Stimulated activated CD8-positive, alpha-beta memory T cell treated with anti-CD3 and anti-CD28 coated beads, Interleukin-12 subunit alpha, Interleukin-12 subunit beta, amount 100 ng/mL, for 1 hour (primary cell): Measurements from ENCODE around the gene PRSS3.
"Not testable (repeated sequence)": the region's sequence is repeated elsewhere in the genome, so short reads cannot be mapped to it uniquely, and the experiment has no call there.

ENCODE experiments used
- DNase-seq: peaks from one replicate; pipeline ENCODE4 v3.0.0-alpha.2; 2020; ENCODE audit warnings: low read depth

PRSS3 gene

DNA sequence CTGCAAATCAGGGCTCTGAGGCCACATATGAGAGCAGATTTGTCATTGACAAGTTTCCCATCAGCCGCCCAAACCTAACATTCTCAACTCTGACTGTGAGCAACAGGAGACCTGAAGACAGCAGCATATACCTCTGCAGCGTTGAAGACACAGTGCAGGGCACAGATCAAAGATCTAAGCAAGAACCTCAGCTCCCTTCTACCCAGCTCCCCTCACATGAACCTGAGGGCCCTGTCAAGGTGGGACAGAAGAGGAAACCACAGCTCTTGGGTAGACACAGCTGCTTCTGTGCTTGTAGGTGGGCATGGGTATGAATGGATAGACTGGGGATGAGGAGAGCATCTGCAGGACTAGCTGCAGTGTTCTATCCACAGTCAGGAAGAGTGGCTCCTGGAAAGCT lies 8.7 kb upstream of the PRSS3 start:
- no peak for DNase-seq

DNA sequence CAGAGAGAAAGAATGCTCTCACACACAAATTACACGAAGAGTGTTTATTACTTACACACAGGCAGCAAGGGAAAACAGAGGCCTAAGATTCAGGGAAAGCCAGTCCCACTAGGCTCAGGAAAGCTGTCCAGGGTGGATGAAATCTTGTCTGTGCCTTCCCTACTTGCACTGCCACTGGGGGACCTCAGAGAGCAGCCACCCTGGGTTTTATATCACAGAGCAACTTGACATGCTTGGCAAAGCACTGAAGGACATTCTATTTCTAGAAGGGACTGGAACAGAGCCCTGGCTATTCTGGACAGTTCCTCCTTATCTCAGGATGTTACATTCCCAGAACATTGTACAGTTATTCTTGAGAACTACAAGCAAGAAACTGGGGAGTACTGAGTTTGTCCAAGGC lies 7.5 kb upstream of the PRSS3 start:
- DNase-seq, result no peak

DNA sequence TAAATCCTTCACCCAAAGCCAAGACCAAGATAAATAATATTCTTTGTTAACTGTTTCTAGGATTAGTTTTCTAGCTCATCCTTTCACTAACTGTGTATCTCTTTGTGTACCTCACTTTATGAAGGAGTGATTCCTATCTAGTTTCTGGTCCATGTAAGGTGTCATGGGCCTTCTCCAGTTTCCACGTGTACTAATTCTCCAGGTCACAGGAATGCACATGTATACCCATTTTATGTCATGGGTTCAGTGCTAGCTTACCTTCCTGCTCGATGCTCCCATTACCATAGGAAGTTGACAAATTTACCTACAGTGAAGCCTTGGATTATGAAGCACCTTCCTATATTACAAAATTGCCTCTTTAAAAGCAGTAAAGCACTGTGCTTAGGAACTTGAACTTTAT lies 5.9 kb upstream of the PRSS3 start:
- not testable (repeated sequence) for DNase-seq

DNA sequence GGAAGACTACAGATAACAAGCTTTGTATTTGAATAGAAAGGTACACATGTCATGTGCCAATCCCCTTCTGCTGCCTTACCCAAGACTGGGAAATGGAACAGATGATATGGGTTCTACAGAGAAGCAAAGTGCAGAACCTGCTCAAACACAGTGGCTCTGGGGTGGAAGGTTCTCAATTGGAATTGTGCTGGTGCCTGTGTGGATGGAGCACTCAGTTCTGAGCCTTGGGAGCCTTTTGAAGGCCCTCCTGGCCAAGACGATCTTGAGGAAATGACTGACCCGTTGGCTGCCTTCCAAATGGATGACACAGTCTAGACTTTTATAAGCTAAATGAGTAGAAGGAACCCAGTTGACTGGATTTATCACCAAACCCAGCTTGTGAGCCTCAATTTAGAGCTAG lies 4.2 kb upstream of the PRSS3 start:
- no peak for DNase-seq

DNA sequence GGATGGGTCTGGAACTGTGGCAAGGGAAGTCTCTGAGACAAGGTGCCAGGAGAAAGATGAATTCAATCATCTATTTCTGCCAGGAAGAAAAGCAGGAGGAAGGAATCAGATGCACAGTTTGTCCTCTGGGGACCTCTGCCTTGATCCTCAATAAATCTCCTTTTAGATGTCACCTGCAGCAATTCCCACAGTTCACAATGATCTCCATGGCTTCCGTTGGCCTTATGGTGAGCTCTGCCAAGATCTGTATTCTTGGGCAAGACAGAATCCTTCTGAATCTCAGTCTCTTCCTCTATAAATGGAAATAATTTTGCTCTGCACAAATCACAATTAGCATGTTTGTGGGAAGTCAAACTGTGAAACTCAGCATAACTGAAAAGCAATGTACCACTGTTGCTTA lies 1.9 kb upstream of the PRSS3 start:
- not testable (repeated sequence) for DNase-seq

DNA sequence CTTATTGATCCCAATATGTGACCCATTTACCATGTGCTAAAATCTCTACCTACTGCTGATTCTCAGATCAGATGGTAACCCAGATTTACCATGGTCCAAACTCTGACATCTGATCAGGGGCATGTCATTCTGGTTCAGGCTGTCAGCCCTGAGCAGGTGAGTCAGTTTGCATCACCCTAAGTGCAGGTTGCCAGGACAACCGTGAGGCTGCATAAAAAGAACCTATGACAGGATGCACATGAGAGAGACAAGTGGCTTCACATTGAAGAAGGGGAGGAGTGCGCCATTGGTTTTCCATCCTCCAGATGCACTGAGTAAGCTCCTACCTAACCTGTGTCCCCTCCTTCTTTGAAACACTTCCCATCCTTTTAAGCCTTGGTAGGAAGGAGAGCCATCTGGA lies 801 bp upstream of the PRSS3 start:
- no peak for DNase-seq

DNA sequence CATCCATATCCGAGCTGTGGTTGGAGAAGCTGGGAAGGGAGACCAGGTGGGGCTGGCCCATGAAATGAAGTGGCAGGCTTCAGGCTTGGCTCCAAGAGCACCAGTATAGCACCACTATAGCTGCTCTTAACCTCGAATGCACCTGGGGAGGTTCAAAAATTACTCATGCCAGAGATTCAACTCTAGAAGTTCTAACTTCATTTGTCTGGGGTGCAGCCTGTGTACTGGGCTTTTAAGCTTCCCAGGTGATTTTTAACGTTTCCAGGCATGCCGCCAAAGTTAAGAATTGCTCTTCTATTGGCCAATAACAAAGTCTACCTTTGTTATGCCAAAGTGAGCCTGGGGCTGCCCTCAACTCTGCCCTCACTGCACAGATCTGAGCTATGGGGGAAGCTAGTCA lies 458 bp downstream of the PRSS3 start:
- no peak for DNase-seq

DNA sequence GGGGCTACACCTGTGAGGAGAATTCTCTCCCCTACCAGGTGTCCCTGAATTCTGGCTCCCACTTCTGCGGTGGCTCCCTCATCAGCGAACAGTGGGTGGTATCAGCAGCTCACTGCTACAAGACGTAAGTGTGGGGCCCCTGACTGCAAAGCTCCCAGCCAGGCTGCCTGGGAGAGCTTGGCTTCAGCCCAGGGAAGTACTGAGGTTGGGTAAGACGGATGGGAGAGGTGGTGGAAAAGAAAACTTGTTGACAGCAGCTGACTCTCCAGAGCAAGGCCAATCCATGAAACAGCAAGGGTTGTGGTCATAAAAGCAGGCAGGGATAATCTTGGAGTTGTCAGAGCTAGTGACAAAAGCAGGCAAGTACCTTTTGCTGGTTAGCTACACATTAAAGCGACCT lies 1.3 kb downstream of the PRSS3 start:
- DNase-seq, result not testable (repeated sequence)

DNA sequence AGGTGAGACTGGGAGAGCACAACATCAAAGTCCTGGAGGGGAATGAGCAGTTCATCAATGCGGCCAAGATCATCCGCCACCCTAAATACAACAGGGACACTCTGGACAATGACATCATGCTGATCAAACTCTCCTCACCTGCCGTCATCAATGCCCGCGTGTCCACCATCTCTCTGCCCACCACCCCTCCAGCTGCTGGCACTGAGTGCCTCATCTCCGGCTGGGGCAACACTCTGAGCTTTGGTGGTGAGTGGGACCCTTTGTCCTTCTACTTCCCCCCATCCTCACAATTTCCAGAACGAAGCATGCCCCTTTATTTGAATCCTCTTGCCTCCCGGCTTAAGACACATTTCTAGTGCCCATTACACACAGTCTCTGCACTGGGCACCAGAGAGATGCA lies 2.5 kb downstream of the PRSS3 start:
- DNase-seq, result no peak

DNA sequence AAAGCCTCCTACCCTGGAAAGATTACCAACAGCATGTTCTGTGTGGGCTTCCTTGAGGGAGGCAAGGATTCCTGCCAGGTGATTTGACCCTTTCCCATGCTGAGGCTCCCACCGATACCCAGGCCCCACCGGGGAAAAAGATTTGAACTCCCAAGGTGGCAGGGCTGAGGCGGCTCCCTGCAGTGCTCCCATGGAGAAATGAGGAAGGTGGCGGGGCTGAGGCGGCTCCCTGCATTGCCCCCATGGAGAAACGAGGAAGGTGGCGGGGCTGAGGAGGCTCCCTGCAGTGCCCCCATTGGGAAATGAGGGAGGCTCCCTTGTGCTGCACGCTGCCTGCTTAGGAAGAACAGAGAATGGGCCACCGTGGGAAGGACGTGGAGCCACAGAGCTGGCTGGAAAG lies 3.2 kb downstream of the PRSS3 start:
- no peak for DNase-seq

DNA sequence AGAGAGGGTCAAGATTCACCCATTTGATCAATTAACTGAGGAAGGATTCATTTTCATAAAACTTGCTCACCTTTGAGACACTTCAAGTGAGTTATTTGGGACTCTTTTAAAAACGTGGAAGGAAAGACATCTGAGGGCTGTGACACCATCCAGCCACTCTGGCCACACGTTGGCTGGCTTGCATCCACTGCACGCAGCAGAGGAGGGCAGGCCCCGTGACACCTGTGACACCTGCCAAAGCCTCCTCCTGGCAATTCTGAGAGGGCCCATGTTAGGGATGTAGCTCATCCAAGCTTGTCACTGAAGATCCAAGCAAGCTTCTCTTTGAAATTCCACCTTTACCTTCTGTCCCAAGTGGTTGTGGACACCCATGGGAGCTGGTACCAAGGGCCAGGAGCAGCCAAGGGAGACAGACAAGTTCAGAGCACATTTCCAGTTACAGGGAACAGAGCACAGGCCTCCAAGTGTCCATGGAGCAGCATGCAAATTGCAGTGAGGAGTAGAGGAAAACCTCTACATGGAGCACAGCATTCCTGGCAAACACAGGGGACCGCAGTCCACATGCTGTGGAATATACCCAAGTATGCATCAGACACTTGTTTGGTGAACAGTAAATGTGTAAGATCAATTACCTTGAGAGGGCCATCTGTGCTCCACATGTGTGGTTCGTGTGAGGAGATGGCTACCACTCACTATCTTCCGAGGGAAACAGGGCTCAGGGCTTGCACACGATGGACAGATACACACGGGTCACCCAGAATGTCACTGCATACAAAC lies 4.8 kb downstream of the PRSS3 start:
- no peak for DNase-seq

DNA sequence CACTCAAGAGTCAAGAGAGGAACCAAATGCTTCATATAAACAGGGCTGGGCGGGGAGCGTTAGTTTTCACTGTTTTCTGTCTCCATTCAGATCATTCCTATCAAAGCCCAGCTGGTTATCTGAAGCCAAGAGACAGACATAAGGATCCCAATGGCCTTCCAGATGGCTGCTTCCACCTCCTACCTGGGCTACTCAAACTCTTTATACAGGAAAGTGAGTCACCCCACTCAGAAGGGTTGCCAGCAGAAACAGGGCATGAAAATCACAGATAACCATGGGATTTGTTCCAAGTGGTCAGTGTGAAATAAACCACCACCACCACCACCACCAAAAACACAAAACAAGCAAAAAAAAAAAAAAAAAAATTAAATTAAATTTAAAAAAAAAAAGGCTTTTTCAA lies 5.5 kb downstream of the PRSS3 start:
- DNase-seq, result no peak

DNA sequence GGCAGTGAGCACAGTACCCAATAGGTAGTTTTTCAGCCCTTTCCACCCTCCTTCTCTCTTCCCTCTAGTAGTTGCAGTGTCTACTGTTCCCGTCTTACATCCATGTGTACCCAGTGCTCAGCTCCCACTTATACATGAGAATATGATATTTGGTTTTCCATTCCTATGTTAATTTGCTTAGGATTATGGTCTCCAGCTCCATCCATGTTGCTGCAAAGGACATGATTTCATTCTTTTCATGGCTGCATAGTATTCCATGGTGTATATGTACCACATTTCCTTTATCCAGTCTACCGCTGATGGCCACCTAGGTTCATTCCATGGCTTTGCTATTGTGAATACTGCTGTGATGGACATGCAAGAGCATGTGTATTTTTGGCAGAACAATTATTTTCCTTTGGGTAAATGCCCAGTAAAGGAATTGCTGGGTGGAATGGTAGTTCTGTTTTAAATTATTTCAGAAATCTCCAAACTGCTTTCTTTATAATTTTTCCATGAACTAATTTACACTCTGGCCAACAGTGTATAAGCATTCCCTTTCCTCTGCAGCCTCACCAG lies 6.7 kb downstream of the PRSS3 start:
- not testable (repeated sequence) for DNase-seq

DNA sequence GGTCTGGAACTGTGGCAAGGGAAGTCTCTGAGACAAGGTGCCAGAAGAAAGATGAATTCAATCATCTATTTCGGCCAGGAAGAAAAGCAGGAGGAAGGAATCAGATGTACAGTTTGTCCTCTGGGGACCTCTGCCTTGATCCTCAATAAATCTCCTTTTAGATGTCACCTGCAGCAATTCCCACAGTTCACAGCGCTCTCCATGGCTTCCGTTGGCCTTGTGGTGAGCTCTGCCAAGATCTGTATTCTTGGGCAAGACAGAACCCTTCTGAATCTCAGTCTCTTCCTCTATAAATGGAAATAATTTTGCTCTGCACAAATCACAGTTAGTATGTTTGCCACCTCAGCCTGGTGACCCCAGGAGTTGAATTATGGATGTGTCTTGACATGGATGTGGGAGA lies 8.8 kb downstream of the PRSS3 start:
- not testable (repeated sequence) for DNase-seq

DNA sequence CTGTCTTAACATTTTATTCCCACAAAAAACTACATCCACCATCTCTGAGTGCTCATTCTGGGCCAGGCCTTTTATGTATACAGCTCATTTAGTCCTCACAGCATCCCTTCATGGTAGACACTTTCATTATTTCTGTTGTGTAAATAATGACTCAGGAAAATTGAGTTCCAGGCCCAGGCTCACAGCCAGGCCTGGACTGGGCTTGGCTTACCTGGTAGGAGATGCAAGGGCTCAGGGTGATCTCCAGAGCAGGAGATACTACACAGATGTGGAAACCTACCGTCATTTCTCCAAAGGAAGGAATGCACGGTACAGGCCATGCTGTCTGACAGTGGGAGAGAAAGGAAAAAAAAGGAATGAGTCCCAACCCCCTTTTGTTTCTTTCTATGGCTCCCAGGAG lies 11.8 kb downstream of the PRSS3 start:
- not testable (repeated sequence) for DNase-seq

DNA sequence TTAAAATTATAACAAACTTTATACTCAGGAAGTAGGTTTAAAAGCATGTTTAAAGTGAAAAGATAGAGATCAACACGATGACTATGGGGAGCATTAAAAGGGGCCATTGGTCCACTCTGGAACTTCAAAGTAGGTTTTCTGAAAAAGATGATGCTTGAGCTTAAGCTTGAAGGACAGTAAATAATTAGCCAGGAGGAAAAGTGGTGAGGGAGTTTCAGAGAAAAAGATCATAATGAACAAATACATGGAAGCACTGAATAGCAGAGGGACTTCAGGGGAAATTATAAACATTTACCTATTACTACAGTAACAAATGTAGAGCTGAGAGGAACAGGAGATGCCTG lies 13.6 kb downstream of the PRSS3 start:
- DNase-seq, result not testable (repeated sequence)

DNA sequence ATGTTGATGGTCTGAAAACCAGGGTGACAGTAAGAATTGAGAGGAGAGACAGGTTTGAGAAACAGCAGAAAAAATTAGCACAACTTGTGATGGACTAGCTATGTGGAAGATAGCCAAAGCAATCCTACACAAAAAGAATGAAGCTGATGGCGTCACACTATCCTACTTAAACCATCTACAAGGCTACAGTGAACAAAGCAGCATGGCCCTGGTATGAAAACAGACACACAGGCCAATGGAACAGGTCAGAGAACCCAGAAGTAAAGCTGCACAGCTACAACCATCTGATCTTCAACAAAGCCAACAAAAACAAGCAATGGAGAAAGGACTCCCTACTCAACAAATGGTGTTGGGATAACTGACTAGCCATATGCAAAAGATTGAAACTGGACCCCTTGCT lies 14.1 kb downstream of the PRSS3 start:
- no peak for DNase-seq

DNA sequence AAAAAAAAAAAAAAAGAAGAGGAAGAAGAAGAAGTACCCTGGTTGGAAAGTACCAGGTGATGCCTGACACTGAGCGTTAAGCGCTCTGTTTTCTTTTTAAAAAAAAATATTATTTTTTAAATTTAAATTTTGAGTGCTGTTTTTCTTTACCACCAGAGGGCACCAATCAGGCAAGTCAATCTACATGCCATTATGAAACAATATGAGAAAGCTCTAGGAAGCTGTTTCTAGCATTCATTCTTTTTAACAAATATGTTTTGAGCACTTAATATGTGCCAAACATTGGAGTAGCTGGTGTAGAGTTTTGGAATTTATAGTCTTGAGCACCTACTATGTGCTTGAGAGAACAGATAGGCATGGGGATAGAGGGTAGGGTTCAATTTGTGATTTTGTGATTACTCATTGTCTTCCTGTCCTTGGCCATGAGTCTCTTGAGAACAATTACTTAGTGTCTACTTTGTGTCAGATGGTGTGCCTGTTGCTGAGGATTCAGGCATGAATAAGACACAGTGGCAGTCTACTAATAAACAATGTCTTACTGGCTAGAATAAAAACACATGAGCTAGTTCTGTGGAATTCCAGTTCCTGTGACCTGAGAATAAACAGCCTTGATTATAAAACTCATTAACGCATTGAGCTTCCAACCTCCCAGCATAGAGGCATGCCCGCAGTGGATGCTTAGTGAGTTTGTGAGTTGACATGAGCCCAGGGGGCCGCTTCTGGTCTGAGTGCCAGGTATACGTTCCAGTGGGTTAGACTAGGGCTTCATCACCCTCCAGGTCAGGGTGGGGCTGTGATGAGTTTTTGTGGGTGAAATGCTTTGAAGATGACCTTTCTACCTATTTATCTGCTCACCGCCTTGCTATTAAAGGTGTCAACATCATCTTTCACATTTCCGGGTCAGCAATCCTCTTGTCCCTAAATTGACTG lies 18.6 kb downstream of the PRSS3 start:
- no peak for DNase-seq

DNA sequence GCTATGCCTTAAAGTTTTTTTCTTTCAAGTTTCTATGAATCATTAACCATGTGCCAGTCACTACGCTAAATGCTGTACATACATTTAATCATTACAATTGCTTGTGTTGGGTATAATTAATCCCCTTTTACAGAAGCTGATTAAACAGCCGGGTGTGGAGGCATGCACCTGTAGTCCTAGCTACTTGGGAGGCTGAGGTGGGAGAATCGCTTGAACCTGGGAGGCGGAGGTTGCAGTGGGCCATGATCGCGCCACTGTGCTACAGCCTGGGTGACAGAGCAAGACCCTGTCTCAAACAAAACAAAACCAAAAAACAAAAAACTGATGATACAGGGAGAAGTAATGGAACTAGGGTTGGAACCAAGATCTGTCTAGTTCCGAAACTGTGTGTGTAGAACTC lies 20.4 kb downstream of the PRSS3 start:
- DNase-seq, result no peak

DNA sequence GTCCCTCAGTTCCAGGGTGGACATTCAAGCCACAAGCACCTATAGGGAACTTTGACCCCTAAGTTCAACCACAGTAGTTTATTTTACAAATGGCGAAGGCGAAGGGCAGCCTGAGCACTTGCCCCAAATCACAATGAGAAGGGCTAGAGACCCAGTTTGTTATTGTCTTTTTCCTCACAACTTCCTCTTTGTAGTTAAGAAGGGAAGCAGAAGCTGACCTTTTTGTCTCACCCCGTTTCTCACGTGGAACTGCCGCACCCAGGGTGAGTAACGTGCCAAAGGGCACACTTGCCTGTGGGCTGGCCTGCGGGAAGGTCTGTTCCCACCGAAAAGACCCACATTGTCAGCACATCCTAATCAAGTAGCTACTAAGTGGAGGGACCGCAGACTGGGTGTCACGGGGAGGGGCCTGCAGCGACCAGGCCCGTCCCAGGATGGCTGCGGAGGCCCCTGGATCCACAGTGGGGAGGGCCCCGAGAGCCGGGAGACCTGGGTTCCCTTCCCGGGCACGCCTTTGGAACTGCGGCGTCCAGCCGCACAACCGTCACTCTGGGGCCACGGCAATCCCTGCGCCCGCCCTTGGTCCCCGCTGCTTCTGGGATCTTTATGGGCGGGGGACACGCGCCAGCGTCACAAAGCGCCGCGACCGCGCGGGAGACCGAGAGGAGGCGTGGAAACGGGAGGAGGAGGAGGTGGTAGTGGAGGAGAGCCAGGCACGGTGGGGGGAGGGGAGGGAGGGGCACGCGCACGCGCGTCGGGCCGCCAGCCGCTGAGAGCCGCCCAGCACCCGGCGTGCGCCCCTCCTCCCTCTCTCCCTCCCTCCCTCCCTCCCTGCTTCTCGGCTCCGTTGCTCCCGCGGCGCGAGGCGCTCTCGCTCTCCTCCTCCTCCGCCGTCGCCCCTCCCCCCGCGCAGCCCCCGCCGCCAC lies 21.2 kb downstream of the PRSS3 start, which contains the start of gene UBE2R2:
Gene UBE2R2 (plus strand): TSS at position 834 of the 926 bp plus-strand sequence. CDS start 598 bp downstream, outside the sequence.
- DNase-seq, result peak; percentile 87

DNA sequence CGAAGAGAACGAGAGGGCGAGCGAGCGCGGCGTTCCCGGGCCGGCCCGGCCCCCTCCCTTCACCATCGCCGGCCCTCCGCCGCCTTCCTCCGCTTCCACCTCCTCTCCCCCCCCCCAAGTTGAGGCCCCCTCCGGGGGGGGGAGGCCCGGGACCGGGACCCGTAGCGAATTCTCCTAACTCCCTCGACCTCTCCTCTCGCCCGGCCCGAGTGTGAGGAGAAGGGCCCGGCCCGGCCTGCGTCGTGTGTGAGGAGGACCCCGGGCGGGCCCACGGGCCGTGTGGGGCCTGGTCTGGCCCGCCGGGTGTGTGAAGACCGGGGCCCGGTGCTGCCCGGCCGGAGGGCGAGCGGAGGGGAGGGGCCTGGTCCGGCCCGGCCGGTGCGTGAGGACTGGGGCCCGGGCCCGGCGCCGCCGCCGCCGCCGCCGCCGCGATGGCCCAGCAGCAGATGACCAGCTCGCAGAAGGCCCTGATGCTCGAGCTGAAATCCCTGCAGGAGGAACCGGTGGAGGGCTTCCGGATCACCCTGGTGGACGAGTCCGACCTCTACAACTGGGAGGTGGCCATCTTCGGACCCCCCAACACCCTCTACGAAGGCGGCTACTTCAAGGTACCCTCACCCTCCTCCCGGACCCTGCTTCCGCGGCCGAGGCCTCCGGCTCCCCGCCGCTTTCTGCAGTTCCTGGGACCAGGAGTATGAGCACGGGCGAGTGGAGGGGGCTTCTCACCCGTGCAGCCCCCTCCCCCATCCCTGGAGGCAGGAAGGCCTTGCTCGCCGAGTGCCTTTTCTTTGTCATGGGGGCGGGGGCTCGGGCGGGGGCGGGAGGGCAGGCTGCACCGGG lies 22.2 kb downstream of the PRSS3 start:
- peak; percentile 15 for DNase-seq
